Sigmoid colon (tissue), 7 donors: ENCODE measurements around the gene TTC39A. TPM values are rescaled to one million over a fixed set of nuclear protein-coding genes. Genes with fewer than 3 reads are reported as not detected.

Source experiments
- DNase-seq: peaks from one replicate; pipeline ENCODE4 v3.0.0-alpha.2; 2019
- H3K27ac ChIP-seq, 4 donors: fragments of 200-600 bp; sonication (generic); one replicate each; pipeline ENCODE4 v1.5.1; 2016 to 2019; ENCODE audit warnings: mild to moderate bottlenecking in 1 of 4
- H3K27me3 ChIP-seq, 3 donors: fragments of 200-600 bp; sonication (generic); one replicate each; pipeline ENCODE4 v1.5.1; 2019; ENCODE audit warnings: mild to moderate bottlenecking in 1 of 3
- H3K36me3 ChIP-seq, 4 donors: fragments of 200-600 bp; sonication (generic); one replicate each; pipeline ENCODE4 v1.5.1; 2016 to 2019
- H3K4me1 ChIP-seq, 4 donors: fragments of 200-600 bp; sonication (generic); one replicate each; pipeline ENCODE4 v1.5.1; 2017 to 2019
- H3K4me3 ChIP-seq, 4 donors: fragments of 200-600 bp; sonication (generic); one replicate each; pipeline ENCODE4 v1.5.1; 2017 to 2019; ENCODE audit warnings: mild to moderate bottlenecking in 2 of 4, moderate library complexity in 1 of 4
- H3K9me3 ChIP-seq, 4 donors: fragments of 200-600 bp in 3 of 4; sonication (generic) in 3 of 4; one replicate each; pipeline versions ENCODE4 v1.5.1 to v1.6.1; 2013 to 2019
- EP300 ChIP-seq, 4 donors: sonication (generic); formaldehyde crosslinking; IDR thresholded peaks; one replicate each; pipeline ENCODE4 v1.6.1; 2017; ENCODE audit warnings: antibody characterized with exemption in 4 of 4
- POLR2A ChIP-seq, 2 donors: fragments of 450-650 bp; IDR thresholded peaks; one replicate each; pipeline ENCODE4 v1.6.1; 2016; ENCODE audit warnings: antibody characterized with exemption in 2 of 2, mild to moderate bottlenecking in 2 of 2, moderate library complexity in 2 of 2
- POLR2AphosphoS5 ChIP-seq, 4 donors: sonication (generic); formaldehyde crosslinking; IDR thresholded peaks; one replicate each; pipeline ENCODE4 v1.6.1; 2017; ENCODE audit warnings: antibody characterized with exemption in 4 of 4
- WGBS, 2 donors: extraction: QIAGEN DNeasy Blood & Tissue Kit; methylation state at CpG; one replicate each; pipeline ENCODE4 v1.1.7; 2013; 5-methylcytosine and 5-hydroxymethylcytosine counted together
- intact Hi-C: fragments of 100-400 bp; cut with DNase I; formaldehyde crosslinking; loops from one replicate; pipeline ENCODE4 v1.15.1; 2023
- polyA plus RNA-seq, 3 donors: library from polyadenylated mRNA; stranded (reverse); fragments of 200-250 nt; gene quantifications; one replicate each; pipeline ENCODE4 v1.2.3, GENCODE V29; 2013
- total RNA-seq, 4 donors: library from RNA; depleted of rRNA; stranded (reverse); fragments of >200 nt; gene quantifications; one replicate each; pipeline ENCODE4 v1.1.0, GENCODE V29; 2016
- TF ChIP-seq, protein P1 (sequence below), 4 experiments: fragments of 450-650 bp in 3 of 4; fragments of 200-600 bp in 1 of 4; IDR thresholded peaks; one replicate each; pipeline ENCODE4 v1.5.1; 2016 to 2019; ENCODE audit warnings: antibody characterized with exemption in 4 of 4, mild to moderate bottlenecking in 3 of 4, moderate library complexity in 2 of 4
- donor health status: healthy with polysubstance abuse.
- donor health status: Bipolar disorder and iron deficiency.
- donor health status: healthy.

Gene TTC39A
- total and polyA plus RNA-seq, 7 donors, result under 0.01 to 71.7 (median 16.3) TPM; not detected in 1

DNA sequence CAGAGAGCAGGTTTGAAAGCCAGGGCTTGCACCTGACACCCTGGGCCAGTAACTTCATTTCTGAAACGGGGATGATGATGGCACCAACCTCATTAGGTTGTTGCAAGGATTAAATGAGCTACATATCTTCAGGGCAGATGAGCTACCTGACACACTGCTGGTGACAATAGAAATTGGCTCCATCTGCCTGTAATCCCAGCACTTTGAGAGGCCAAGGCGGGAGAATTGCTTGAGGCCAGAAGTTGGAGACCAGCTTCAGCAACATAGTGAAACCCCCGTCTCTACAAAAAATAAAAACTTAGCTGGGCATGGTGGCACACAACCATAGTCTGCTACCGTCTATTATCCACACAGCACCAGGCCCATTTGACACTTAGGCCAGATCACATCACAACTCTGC is 6.3 kb upstream of the TTC39A start:
- Histone ChIP-seq H3K4me1 (no peaks in the 10 kb centered on the region), H3K27ac (no peak overlapping the region), H3K27me3 (peaks cover 0 to 4% (median 0%) of the 10 kb centered on the region in 3 donors), H3K4me3 (no peak overlapping the region), H3K36me3 (no peaks in the 10 kb centered on the region), H3K9me3 (no peaks in the 10 kb centered on the region)
- WGBS, 2 donors, result 79 to 88% methylated on average over 4 of the region's 4 CpGs
- no peak for DNase-seq
- TF ChIP-seq POLR2A (IDR thresholded peaks at IDR 0.05) (no peak), POLR2AphosphoS5 (IDR thresholded peaks at IDR 0.05) (no peak), EP300 (IDR thresholded peaks at IDR 0.05) (no peak)
- TF ChIP-seq, protein P1, sequence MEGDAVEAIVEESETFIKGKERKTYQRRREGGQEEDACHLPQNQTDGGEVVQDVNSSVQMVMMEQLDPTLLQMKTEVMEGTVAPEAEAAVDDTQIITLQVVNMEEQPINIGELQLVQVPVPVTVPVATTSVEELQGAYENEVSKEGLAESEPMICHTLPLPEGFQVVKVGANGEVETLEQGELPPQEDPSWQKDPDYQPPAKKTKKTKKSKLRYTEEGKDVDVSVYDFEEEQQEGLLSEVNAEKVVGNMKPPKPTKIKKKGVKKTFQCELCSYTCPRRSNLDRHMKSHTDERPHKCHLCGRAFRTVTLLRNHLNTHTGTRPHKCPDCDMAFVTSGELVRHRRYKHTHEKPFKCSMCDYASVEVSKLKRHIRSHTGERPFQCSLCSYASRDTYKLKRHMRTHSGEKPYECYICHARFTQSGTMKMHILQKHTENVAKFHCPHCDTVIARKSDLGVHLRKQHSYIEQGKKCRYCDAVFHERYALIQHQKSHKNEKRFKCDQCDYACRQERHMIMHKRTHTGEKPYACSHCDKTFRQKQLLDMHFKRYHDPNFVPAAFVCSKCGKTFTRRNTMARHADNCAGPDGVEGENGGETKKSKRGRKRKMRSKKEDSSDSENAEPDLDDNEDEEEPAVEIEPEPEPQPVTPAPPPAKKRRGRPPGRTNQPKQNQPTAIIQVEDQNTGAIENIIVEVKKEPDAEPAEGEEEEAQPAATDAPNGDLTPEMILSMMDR (IDR thresholded peaks at IDR 0.05), result no peak
- intact Hi-C loops, result no loop called here

DNA sequence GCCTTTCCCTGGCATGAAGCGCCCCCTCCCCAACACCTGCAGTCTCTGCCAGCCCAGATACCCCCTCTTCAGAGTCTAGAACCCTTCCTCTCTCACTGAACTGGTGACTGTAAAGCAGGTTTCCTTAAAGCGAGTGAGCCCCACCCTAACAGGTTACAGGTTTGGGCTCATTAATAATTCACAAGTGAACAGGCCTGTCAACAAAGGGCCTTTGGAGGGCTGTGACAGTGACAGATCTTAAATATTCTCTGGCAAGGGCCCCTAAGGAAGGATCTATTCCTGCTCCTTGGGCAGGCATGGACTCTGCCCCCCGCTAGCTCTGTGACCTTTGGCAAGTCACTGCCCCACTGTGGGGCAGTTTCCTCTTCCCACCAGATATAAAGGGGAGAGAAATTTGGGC is 5.6 kb upstream of the TTC39A start:
- Histone ChIP-seq H3K27ac (no peak overlapping the region), H3K9me3 (no peaks in the 10 kb centered on the region), H3K4me3 (no peak overlapping the region), H3K27me3 (peaks cover 0 to 3% (median 1%) of the 10 kb centered on the region in 3 donors), H3K36me3 (no peaks in the 10 kb centered on the region), H3K4me1 (peaks cover 0 to 5% (median 2%) of the 10 kb centered on the region in 4 donors)
- DNase-seq, result no peak
- intact Hi-C loops, result no loop called here
- TF ChIP-seq POLR2AphosphoS5 (IDR thresholded peaks at IDR 0.05), result no peak
- TF ChIP-seq POLR2A (IDR thresholded peaks at IDR 0.05), result no peak
- TF ChIP-seq, protein P1 (IDR thresholded peaks at IDR 0.05), result no peak
- TF ChIP-seq EP300 (IDR thresholded peaks at IDR 0.05), result no peak
- WGBS, 2 donors, result 31 to 80% methylated on average over 3 of the region's 3 CpGs

DNA sequence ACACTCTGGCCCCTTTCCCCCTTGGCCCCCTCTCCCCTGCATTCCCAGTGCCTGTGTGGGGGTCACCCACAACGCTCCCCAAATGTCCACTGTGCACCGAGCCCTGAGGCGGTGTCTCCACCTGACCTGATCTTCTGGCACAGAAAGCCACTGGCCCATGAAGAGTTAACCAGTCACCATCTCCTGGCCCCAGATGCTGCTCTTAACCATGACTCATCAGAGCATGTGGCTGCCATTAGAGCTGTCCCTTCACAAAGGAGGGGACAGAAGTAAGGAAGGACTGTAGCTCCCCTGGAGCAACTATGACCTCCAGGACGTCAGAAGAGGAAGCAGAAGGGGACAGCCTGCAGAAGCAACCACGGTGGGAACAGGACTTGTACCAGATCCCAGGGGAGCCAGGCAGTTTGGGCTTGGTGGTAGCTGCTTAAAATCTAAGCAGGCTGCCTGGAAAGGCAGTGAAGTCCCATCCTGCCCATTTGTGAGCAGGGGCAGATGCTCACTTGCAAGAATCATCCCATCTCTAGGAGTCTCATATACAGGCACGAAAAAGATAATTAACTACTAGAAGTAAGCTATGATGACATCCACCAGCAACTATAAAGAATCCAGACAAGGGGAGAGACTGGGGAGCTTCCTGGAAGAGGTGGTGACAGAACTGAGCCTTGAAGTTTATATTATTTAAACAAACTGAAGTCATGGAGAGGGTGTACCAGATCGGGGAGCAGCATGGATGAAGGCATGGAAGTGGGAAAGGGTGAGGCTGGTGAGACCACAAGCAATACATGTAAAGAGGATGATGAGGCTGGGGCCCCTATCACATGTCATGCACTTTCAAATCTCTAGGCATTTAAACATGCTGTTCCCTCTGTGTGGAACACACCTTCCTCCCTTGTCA is 1.1 kb upstream of the TTC39A start:
- intact Hi-C loops, result no loop called here
- peak overlapping the region in 1 of 4 donors; percentile 54 for H3K4me3 ChIP-seq
- H3K36me3 ChIP-seq, result no peaks in the 10 kb centered on the region
- peaks cover 0 to 15% (median 7%) of the 10 kb centered on the region in 3 donors for H3K27me3 ChIP-seq
- no peak for DNase-seq
- TF ChIP-seq, protein P1 (IDR thresholded peaks at IDR 0.05), result no peak
- no peak overlapping the region for H3K27ac ChIP-seq
- 35 to 51% methylated on average over 7 of the region's 7 CpGs for WGBS, 2 donors
- no peaks in the 10 kb centered on the region for H3K9me3 ChIP-seq
- H3K4me1 ChIP-seq, result peaks cover 0 to 14% (median 10%) of the 10 kb centered on the region in 4 donors

DNA sequence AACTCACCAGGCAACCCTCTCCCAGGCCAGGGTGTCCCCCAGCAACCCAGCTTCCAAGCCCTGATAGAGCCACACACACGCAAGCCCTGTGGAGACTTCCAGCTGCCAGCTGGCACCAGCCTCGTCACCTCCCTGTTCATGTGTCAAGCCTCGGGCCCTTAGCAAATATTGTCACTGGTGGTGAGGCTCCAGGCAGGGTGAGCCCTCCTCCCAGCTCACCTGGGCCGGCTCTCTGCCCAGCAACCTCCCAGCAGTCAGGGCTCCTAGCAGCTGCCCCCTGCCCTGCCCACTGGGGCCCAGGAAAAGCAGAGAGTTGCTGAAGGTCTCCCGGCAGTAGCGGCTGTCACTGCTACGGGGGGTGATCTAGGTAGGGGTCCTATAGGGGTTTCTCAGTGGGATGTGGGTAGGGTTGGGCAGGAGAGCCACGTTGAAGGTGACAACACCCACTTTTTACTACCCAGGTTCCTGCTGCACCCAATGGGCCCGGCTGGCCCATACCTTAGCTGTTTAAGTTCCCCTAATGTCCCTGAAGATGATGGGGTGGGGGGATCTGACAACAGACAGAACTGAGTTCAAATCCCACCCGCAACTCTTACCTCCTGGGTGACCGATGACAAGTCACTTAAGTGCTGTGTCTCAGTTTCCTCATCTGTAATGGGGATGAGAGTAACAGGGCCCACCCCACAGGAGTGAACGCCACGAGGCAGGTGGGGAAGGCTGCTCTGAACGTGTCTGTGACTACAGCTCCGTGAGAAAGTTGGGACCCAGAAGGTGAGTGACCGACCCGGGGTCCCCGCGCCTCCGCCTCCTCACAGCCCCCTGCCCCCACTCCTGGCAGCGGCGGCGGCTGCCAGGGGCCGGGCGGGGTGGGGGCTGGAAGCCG is 678 bp downstream of the TTC39A start:
- intact Hi-C loops, result no loop called here
- TF ChIP-seq POLR2AphosphoS5 (IDR thresholded peaks at IDR 0.05) (no peak), EP300 (IDR thresholded peaks at IDR 0.05) (no peak), POLR2A (IDR thresholded peaks at IDR 0.05) (peak in 1 of 2 donors; percentile 40)
- TF ChIP-seq, protein P1 (IDR thresholded peaks at IDR 0.05), result no peak
- 9 to 33% methylated on average over 26 of the region's 26 CpGs for WGBS, 2 donors
- H3K4me3 ChIP-seq, result peak overlapping the region in 3 of 4 donors; percentile 43 to 54 (median 52)
- no peaks in the 10 kb centered on the region for H3K36me3 ChIP-seq
- no peak overlapping the region for H3K27ac ChIP-seq
- H3K4me1 ChIP-seq, result peaks cover 0 to 14% (median 10%) of the 10 kb centered on the region in 4 donors
- peak; percentile 46 for DNase-seq
- H3K9me3 ChIP-seq, result no peaks in the 10 kb centered on the region
- H3K27me3 ChIP-seq, result peaks cover 0 to 15% (median 7%) of the 10 kb centered on the region in 3 donors
